ENCODE results near the gene AKIP1. TPM values are rescaled to one million over a fixed set of nuclear protein-coding genes. Genes with fewer than 3 reads are reported as not detected.

AKIP1 gene
- polyA plus RNA-seq, 1 donor: 15.0 TPM

DNA sequence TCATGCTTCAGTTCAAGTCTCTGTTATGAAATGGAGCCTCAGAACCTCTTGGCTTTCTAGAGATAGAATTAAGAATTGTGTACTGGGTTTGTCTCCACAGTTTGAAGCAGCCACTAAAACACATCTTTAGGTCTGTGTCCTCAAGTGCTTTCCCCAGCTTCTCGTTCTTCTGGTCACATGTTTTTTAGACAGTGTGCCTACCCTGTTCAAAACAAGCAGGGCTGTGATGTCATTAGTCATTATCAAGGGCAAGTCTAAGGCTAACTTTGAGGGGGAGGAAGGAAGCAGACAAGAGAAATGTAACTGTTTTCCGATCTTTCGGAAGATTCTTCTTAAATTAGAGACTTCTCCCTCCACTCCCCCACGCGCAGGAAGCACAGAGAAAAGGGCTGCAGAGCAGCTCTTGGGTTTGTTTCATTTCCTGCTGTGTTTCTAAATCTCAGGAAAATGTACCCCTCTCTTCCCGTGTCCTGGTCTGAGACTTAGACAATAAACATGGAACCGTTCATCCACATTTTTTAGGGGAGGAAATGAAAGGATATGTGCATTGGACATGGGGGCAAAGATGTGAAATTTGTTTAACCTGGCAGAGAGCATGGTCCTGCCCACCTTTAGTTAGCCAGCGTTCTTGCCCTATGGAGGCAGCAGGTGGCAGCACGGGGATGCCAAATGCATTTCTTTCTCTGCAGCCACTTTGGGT lies 3.1 kb downstream of the AKIP1 start:
- no peaks in the 10 kb centered on the region for H3K9me3 ChIP-seq (ENCODE audit: control insufficient read depth, low read depth, low read length)
- peaks cover 21% of the 10 kb centered on the region for H3K36me3 ChIP-seq (ENCODE audit: control insufficient read depth, insufficient read depth, low read length)
- H3K4me1 ChIP-seq (ENCODE audit: control insufficient read depth, insufficient read depth, low read length): peaks cover 4% of the 10 kb centered on the region
- 57% methylated on average over 5 of the region's 9 CpGs for WGBS (ENCODE audit: insufficient coverage, low lambda C conversion rate)
- peaks cover 7% of the 10 kb centered on the region for H3K27me3 ChIP-seq (ENCODE audit: control insufficient read depth, insufficient read depth, low read length)
- peak in 1 of 2 donors; percentile 18 for DNase-seq
- H3K27ac ChIP-seq (ENCODE audit: low read length): peak overlapping the region; percentile 8
- H3K4me3 ChIP-seq (ENCODE audit: low read length): no peak overlapping the region

DNA sequence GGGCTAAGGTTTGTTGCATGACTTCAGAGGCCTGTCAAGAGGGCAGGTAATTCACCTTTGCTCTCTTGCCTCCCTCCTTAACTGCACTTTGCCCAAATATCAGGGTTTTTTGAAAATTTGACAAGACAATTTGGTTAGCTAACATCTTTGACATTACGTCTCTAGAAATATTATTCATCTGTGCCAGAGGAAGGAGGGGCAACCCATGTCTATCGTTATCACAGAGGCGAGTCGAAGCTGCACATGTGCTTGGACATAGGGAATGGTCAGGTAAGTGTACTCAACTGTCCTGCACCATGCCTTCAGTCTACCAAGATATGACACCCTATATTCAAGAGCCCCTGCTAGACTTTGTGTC lies 3.7 kb downstream of the AKIP1 start:
- WGBS (ENCODE audit: insufficient coverage, low lambda C conversion rate): no CpG with 5 or more reads among the region's 4 CpGs
- H3K27ac ChIP-seq (ENCODE audit: low read length): no peak overlapping the region
- DNase-seq: no peak
- peaks cover 25% of the 10 kb centered on the region for H3K36me3 ChIP-seq (ENCODE audit: control insufficient read depth, insufficient read depth, low read length)
- H3K9me3 ChIP-seq (ENCODE audit: control insufficient read depth, low read depth, low read length): no peaks in the 10 kb centered on the region
- H3K27me3 ChIP-seq (ENCODE audit: control insufficient read depth, insufficient read depth, low read length): peaks cover 7% of the 10 kb centered on the region
- H3K4me3 ChIP-seq (ENCODE audit: low read length): no peak overlapping the region
- peaks cover 4% of the 10 kb centered on the region for H3K4me1 ChIP-seq (ENCODE audit: control insufficient read depth, insufficient read depth, low read length)

DNA sequence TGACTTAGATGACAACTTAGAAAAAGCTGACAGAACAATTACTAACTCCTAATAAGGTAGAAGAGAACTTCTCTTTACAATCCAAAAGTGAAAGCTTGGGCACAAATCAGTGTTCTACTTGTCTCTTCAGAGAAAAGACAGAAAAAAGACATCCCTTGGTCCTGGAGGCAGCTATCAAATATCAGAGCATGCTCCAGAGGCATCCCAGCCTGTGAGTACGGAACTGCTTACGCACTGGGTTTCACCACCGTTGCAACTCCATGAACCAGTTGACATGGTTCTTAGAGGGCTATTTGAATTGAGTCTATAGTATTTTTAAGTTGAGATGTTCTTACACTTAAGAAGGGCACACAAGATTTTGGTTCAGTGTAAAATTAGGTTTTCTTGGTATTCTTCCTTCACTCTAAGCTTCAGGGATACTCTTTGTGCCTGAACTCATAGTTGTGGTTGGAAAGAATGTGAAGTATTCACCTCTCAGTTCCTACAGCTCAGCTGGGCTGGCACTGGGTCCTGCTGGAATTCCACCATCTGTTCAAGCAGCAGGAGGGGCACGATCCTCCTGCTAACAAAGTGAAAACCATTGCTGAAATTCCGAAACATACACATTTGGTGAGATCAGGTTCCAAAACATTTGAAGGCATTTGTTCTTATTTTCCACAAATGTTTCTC lies 6.3 kb downstream of the AKIP1 start:
- H3K9me3 ChIP-seq (ENCODE audit: control insufficient read depth, low read depth, low read length): no peaks in the 10 kb centered on the region
- H3K27ac ChIP-seq (ENCODE audit: low read length): peak overlapping the region; percentile 46
- peaks cover 46% of the 10 kb centered on the region for H3K36me3 ChIP-seq (ENCODE audit: control insufficient read depth, insufficient read depth, low read length)
- H3K4me1 ChIP-seq (ENCODE audit: control insufficient read depth, insufficient read depth, low read length): no peaks in the 10 kb centered on the region
- H3K4me3 ChIP-seq (ENCODE audit: low read length): no peak overlapping the region
- H3K27me3 ChIP-seq (ENCODE audit: control insufficient read depth, insufficient read depth, low read length): no peaks in the 10 kb centered on the region
- DNase-seq: no peak
- WGBS (ENCODE audit: insufficient coverage, low lambda C conversion rate): 100% methylated on average over 1 of the region's 5 CpGs

DNA sequence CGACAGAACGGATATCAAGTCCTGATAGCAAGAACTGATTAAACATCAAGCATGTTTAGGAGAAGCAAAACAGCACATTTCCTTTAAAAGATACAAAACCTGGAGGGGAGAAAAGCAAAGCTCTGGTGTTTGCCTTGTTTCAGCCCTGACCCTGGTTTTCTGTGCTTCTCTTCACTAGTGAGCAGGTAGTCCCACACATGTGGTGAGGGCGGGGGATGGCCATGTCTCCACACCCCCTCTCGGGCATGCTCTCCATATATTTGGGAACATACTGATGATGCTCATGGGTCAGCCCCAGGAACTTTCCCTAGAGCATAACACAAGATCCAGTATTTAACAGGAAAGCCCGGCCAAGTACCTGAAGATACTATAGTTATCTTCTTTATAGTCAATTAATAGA lies 11.7 kb downstream of the AKIP1 start:
- no peak overlapping the region for H3K27ac ChIP-seq (ENCODE audit: low read length)
- no peaks in the 10 kb centered on the region for H3K4me1 ChIP-seq (ENCODE audit: control insufficient read depth, insufficient read depth, low read length)
- H3K4me3 ChIP-seq (ENCODE audit: low read length): no peak overlapping the region
- no peaks in the 10 kb centered on the region for H3K9me3 ChIP-seq (ENCODE audit: control insufficient read depth, low read depth, low read length)
- 90% methylated on average over 2 of the region's 5 CpGs for WGBS (ENCODE audit: insufficient coverage, low lambda C conversion rate)
- DNase-seq: no peak
- peaks cover 44% of the 10 kb centered on the region for H3K36me3 ChIP-seq (ENCODE audit: control insufficient read depth, insufficient read depth, low read length)
- H3K27me3 ChIP-seq (ENCODE audit: control insufficient read depth, insufficient read depth, low read length): no peaks in the 10 kb centered on the region

DNA sequence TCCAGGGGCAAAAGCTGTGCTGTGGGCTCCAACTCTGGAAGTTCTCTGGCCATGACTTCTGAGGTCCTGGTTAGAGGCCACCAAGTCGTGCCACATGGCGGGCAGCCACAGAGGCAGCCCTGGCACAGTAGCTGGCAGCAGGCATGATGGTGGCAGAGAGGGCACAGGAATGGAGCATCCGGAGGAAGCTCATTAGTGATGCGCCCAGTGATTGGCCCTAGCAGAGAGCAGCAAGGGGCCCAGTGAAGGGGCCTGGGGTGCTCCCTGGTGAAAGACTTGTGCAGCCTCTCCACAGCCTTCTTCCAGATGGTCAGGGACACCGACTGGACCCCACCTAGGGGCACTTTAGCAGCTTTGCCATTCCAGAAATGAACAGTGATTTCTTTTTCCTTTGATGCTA lies 14.7 kb downstream of the AKIP1 start:
- DNase-seq: no peak
- H3K27ac ChIP-seq (ENCODE audit: low read length): no peak overlapping the region
- no peak overlapping the region for H3K4me3 ChIP-seq (ENCODE audit: low read length)
- H3K9me3 ChIP-seq (ENCODE audit: control insufficient read depth, low read depth, low read length): no peaks in the 10 kb centered on the region
- no peaks in the 10 kb centered on the region for H3K27me3 ChIP-seq (ENCODE audit: control insufficient read depth, insufficient read depth, low read length)
- H3K36me3 ChIP-seq (ENCODE audit: control insufficient read depth, insufficient read depth, low read length): peaks cover 19% of the 10 kb centered on the region
- H3K4me1 ChIP-seq (ENCODE audit: control insufficient read depth, insufficient read depth, low read length): no peaks in the 10 kb centered on the region
- WGBS (ENCODE audit: insufficient coverage, low lambda C conversion rate): 88% methylated on average over 1 of the region's 5 CpGs

DNA sequence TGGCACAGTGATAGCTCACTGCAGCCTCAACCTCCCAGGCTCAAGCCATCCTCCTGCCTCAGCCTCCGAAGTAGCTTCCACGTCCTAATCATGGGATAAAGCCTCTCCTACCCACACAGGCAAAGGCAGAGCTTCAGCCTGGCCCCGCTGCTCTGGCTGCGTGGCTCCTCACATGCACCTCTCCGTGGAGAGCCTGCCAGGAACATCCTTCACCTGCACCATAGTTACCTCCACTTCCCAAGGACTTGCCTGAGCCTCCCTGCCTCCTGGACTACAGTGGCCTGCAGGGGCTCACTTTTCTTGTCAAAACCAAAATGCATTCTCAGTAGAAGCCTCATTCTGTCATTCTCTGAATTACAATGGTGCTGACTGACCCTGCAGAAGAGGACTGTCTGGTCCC lies 15.2 kb downstream of the AKIP1 start:
- no peaks in the 10 kb centered on the region for H3K9me3 ChIP-seq (ENCODE audit: control insufficient read depth, low read depth, low read length)
- DNase-seq: no peak
- no peaks in the 10 kb centered on the region for H3K27me3 ChIP-seq (ENCODE audit: control insufficient read depth, insufficient read depth, low read length)
- peaks cover 14% of the 10 kb centered on the region for H3K36me3 ChIP-seq (ENCODE audit: control insufficient read depth, insufficient read depth, low read length)
- no peak overlapping the region for H3K4me3 ChIP-seq (ENCODE audit: low read length)
- no peaks in the 10 kb centered on the region for H3K4me1 ChIP-seq (ENCODE audit: control insufficient read depth, insufficient read depth, low read length)
- no peak overlapping the region for H3K27ac ChIP-seq (ENCODE audit: low read length)
- WGBS (ENCODE audit: insufficient coverage, low lambda C conversion rate): no CpG with 5 or more reads among the region's 5 CpGs

DNA sequence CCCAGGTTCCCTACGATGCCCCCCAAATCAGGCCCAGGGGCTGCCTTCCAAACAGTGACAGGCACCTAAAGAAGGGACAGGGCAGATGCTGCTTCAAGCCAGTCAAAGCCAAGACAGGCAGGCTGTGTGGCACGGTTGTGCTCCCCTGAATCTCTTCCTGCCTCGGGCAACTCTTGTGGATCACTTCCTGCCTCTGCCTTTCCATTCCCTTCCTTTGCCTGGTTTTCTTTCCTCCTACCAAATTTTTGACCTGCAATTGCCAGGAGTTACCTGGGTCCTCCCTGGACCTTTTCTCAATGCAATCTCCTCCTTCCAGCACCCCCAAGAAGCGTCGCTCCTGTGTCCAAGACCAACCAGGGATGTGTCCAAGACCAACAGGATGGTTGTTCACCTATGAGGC lies 16.2 kb downstream of the AKIP1 start:
- Histone ChIP-seq H3K36me3 (ENCODE audit: control insufficient read depth, insufficient read depth, low read length) (peaks cover 9% of the 10 kb centered on the region), H3K4me1 (ENCODE audit: control insufficient read depth, insufficient read depth, low read length) (no peaks in the 10 kb centered on the region), H3K9me3 (ENCODE audit: control insufficient read depth, low read depth, low read length) (no peaks in the 10 kb centered on the region), H3K4me3 (ENCODE audit: low read length) (no peak overlapping the region), H3K27ac (ENCODE audit: low read length) (no peak overlapping the region), H3K27me3 (ENCODE audit: control insufficient read depth, insufficient read depth, low read length) (no peaks in the 10 kb centered on the region)
- WGBS (ENCODE audit: insufficient coverage, low lambda C conversion rate): no CpG with 5 or more reads among the region's 5 CpGs
- DNase-seq: no peak

DNA sequence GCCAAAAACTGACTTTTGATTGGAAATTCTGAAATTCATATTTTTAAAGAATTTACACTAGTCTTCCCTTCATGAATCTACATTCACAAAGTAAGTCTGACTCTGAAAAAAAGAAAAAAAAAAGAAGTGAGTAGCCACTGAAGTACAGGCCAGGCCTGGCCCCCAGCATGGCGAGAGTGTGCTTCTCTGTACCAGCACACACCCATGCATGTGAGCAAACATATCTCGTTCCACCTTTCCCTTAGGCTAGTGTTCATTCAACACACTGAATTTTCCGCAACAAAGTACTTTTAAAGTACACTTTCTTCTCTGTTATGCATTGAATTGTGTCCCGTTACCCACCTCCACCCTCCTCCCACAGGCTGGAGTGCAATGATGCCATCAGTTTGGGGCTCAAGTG lies 17.2 kb downstream of the AKIP1 start:
- H3K27ac ChIP-seq (ENCODE audit: low read length): no peak overlapping the region
- DNase-seq: no peak
- no peaks in the 10 kb centered on the region for H3K27me3 ChIP-seq (ENCODE audit: control insufficient read depth, insufficient read depth, low read length)
- no CpG with 5 or more reads among the region's 4 CpGs for WGBS (ENCODE audit: insufficient coverage, low lambda C conversion rate)
- H3K4me1 ChIP-seq (ENCODE audit: control insufficient read depth, insufficient read depth, low read length): no peaks in the 10 kb centered on the region
- peaks cover 2% of the 10 kb centered on the region for H3K36me3 ChIP-seq (ENCODE audit: control insufficient read depth, insufficient read depth, low read length)
- no peak overlapping the region for H3K4me3 ChIP-seq (ENCODE audit: low read length)
- no peaks in the 10 kb centered on the region for H3K9me3 ChIP-seq (ENCODE audit: control insufficient read depth, low read depth, low read length)

DNA sequence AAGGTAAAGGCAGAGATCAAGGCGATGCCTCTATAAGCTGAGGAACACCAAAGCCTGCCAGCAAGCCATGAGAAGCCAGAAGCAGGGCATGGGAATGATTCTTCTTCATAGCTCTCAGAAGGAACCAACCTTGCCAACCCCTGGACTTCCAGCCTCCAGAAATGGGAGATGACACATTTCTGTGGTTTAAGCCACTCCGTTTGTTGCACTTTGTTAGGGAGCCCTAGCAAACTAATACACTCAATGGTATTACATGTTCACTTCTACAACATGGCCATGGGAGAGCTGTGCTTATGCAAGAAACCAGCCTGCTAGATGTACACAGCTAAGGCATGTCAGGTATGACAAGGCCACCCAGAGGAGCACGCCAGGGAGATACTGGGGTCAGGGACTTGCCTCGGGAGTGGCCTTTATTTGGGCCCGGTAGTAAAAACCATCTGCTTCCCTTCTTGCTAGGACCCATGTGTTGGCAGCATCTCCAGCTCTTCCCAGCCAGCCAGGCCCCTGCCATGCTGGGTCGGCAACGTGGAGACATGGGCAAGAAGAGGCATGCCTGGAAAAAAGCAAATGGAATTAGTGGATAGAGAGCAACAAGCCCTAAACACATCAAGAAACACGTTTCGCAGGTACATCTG lies 18.1 kb downstream of the AKIP1 start:
- no peak overlapping the region for H3K4me3 ChIP-seq (ENCODE audit: low read length)
- no peaks in the 10 kb centered on the region for H3K4me1 ChIP-seq (ENCODE audit: control insufficient read depth, insufficient read depth, low read length)
- no peaks in the 10 kb centered on the region for H3K27me3 ChIP-seq (ENCODE audit: control insufficient read depth, insufficient read depth, low read length)
- H3K36me3 ChIP-seq (ENCODE audit: control insufficient read depth, insufficient read depth, low read length): peaks cover 2% of the 10 kb centered on the region
- DNase-seq: no peak
- no peak overlapping the region for H3K27ac ChIP-seq (ENCODE audit: low read length)
- H3K9me3 ChIP-seq (ENCODE audit: control insufficient read depth, low read depth, low read length): no peaks in the 10 kb centered on the region
- WGBS (ENCODE audit: insufficient coverage, low lambda C conversion rate): 92% methylated on average over 2 of the region's 9 CpGs

DNA sequence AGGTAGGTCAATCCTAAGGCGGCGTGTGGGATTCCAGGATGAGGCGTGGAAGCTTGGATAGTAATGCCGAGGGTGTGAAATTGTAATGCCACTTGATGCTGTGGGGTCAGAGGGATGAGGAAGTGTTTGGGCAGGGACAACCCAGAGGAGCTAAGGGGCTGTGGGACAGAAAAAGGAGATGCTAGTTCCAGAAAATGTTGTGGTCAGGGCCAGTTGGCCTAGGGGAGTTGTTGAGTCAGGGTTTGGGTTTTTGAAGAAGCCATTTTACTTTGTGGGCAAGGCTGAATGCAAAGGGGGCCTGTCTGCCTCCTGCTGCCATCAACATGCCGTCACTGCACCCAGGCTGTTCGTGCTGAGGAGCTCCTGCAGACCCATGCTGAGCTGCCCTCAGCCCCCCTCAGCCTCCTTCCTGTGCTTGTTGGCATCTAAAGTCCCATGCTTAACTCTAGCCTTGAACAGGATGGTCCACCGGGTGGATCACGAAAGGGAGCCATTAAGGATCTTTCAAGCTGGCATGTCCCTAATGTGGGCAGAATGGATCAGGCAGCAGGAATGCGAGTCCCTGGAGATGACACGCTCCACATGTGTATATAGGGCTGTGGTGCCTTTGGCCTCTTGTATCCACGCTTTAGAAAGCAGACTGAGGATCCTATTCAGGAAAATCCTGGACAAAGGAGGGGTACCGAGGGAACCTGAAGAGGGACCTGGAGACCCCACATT lies 19.6 kb downstream of the AKIP1 start:
- 100% methylated on average over 1 of the region's 12 CpGs for WGBS (ENCODE audit: insufficient coverage, low lambda C conversion rate)
- no peak for DNase-seq
- H3K4me1 ChIP-seq (ENCODE audit: control insufficient read depth, insufficient read depth, low read length): peaks cover 3% of the 10 kb centered on the region
- no peak overlapping the region for H3K27ac ChIP-seq (ENCODE audit: low read length)
- peaks cover 2% of the 10 kb centered on the region for H3K36me3 ChIP-seq (ENCODE audit: control insufficient read depth, insufficient read depth, low read length)
- H3K4me3 ChIP-seq (ENCODE audit: low read length): no peak overlapping the region
- H3K27me3 ChIP-seq (ENCODE audit: control insufficient read depth, insufficient read depth, low read length): no peaks in the 10 kb centered on the region
- no peaks in the 10 kb centered on the region for H3K9me3 ChIP-seq (ENCODE audit: control insufficient read depth, low read depth, low read length)
